Measurements from ENCODE around the gene DHH. TPM values are rescaled to one million over a fixed set of nuclear protein-coding genes. Genes with fewer than 3 reads are reported as not detected.

DHH gene
- total and polyA plus RNA-seq, 9 of the 15 experiments (the other 6 are each of a cell fraction or from before 2014, with no cell fraction given): 0.07 to 2.6 (median 0.54) TPM

DNA sequence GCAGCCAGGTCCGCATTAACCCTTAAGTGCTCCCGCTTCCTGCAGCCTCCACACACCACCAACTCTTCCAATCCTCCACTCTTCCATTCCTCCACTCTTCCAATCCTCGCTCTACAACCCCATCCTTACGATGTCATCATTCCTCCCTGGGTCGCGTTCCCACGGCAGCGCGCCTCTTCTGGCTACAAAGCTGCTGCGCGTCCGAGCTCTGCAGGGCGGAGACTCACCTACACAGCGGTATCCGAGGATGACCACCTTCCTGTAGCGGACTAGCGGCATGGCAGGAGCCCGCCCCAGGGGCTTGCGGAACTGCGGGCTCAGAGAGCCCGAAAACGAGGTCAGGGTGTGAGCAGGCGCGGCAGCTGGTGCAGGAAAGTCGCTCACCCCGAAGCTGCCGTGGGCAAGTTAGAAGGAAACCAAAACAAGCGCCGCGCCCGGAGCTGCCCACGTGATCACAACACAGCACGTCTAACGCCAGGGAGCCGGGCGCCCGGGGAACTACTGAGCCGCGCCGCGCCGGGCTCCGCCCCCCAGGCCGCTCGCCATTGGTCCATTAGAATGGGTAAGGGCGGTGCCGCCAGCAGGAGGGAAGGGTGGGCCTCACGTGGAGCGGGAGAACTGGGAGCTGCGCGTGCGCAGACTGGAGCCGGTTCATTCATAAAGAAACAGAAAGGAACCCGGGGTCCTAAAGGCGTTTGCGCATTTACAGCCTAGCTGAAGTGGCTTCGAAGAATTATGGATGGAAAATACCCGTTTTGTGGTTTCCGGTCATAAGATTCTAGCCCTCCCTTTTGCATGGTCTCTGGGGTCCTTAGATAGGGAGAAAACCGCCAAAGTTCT is 24.9 kb downstream of the DHH start, which contains the start of gene RHEBL1 (continued):
- peak; percentile 92 for TF ChIP-seq SAP30 (IDR thresholded peaks at IDR 0.05; ENCODE audit: borderline replicate concordance, insufficient read depth, low read depth, low read length, poor library complexity, severe bottlenecking)
- TF ChIP-seq SMARCC2 (IDR thresholded peaks at IDR 0.05; ENCODE audit: low read depth): no peak
- no peak for TF ChIP-seq ZBTB5 (IDR thresholded peaks at IDR 0.05)
- TF ChIP-seq POU5F1 (IDR thresholded peaks at IDR 0.05; ENCODE audit: borderline replicate concordance, low read depth, low read length, partially characterized antibody): no peak
- no peak for TF ChIP-seq SNRNP70 (optimal IDR thresholded peaks at IDR 0.05; ENCODE audit: low read depth, low read length)
- TF ChIP-seq, protein P1, sequence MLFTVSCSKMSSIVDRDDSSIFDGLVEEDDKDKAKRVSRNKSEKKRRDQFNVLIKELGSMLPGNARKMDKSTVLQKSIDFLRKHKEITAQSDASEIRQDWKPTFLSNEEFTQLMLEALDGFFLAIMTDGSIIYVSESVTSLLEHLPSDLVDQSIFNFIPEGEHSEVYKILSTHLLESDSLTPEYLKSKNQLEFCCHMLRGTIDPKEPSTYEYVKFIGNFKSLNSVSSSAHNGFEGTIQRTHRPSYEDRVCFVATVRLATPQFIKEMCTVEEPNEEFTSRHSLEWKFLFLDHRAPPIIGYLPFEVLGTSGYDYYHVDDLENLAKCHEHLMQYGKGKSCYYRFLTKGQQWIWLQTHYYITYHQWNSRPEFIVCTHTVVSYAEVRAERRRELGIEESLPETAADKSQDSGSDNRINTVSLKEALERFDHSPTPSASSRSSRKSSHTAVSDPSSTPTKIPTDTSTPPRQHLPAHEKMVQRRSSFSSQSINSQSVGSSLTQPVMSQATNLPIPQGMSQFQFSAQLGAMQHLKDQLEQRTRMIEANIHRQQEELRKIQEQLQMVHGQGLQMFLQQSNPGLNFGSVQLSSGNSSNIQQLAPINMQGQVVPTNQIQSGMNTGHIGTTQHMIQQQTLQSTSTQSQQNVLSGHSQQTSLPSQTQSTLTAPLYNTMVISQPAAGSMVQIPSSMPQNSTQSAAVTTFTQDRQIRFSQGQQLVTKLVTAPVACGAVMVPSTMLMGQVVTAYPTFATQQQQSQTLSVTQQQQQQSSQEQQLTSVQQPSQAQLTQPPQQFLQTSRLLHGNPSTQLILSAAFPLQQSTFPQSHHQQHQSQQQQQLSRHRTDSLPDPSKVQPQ (CRISPR knock-in tag; IDR thresholded peaks at IDR 0.05; ENCODE audit: borderline replicate concordance): no peak; the same call in 1 of the 2 replicates
- TF ChIP-seq E2F3 (CRISPR knock-in tag; IDR thresholded peaks at IDR 0.05): no peak
- no peak for TF ChIP-seq ZNF146 (CRISPR knock-in tag; IDR thresholded peaks at IDR 0.05; ENCODE audit: unreplicated experiment)
- TF ChIP-seq, protein P2, sequence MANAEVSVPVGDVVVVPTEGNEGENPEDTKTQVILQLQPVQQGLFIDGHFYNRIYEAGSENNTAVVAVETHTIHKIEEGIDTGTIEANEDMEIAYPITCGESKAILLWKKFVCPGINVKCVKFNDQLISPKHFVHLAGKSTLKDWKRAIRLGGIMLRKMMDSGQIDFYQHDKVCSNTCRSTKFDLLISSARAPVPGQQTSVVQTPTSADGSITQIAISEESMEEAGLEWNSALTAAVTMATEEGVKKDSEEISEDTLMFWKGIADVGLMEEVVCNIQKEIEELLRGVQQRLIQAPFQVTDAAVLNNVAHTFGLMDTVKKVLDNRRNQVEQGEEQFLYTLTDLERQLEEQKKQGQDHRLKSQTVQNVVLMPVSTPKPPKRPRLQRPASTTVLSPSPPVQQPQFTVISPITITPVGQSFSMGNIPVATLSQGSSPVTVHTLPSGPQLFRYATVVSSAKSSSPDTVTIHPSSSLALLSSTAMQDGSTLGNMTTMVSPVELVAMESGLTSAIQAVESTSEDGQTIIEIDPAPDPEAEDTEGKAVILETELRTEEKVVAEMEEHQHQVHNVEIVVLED (CRISPR knock-in tag; IDR thresholded peaks at IDR 0.05): peak; percentile 60
- no peak for TF ChIP-seq HNRNPK (IDR thresholded peaks at IDR 0.05; ENCODE audit: low read depth, low read length, poor library complexity, severe bottlenecking)
- TF ChIP-seq TSHZ1 (CRISPR knock-in tag; IDR thresholded peaks at IDR 0.05): no peak
- no peak for TF ChIP-seq ETV6 (IDR thresholded peaks at IDR 0.05; ENCODE audit: borderline replicate concordance in 1 of 2, low read depth in 2 of 2, low read length in 1 of 2)
- no peak for TF ChIP-seq ETV6 (CRISPR knock-in tag; IDR thresholded peaks at IDR 0.05; ENCODE audit: borderline replicate concordance)
